ENCODE results near the gene OSBPL10. TPM values are rescaled to one million over a fixed set of nuclear protein-coding genes. Genes with fewer than 3 reads are reported as not detected.
"Not testable (repeated sequence)": the region's sequence is repeated elsewhere in the genome, so short reads cannot be mapped to it uniquely, and the experiment has no call there.

The OSBPL10 gene
- total and polyA plus RNA-seq, 2 donors (not counting 1 experiment from before 2014, with no cell fraction given): 88.5 to 310 TPM

GRCh38 chr3:31692751-31693150 lies 288.3 kb downstream of the OSBPL10 start:
- Histone ChIP-seq H3K4me2 (replicated peaks; ENCODE audit: low read depth, low read length, poor library complexity, severe bottlenecking) (no peak overlapping the region), H3K4me3 (ENCODE audit: control extremely low read depth in 1 of 5, extremely low read depth in 1 of 5, insufficient read depth in 1 of 5, low read depth in 2 of 5, low read length in 4 of 5) (no peak overlapping the region), H3K4me1 (ENCODE audit: control insufficient read depth in 2 of 2, insufficient read depth in 2 of 2, low read length in 2 of 2) (no peaks in the 10 kb centered on the region), H3K27me3 (replicated peaks in 1 of 4; ENCODE audit: control extremely low read depth in 1 of 4, control insufficient read depth in 3 of 4, insufficient read depth in 4 of 4, low read length in 3 of 4) (no peaks in the 10 kb centered on the region), H2AFZ (ENCODE audit: insufficient read depth, low read depth, low read length, poor library complexity, severe bottlenecking) (no peak overlapping the region), H3K27ac (ENCODE audit: low read length in 2 of 2) (no peak overlapping the region), H4K20me1 (ENCODE audit: control insufficient read depth, insufficient read depth, low read length, poor library complexity, severe bottlenecking) (peaks cover 32% of the 10 kb centered on the region), H3K9me3 (ENCODE audit: control extremely low read depth in 1 of 3, control insufficient read depth in 2 of 3, insufficient read depth in 1 of 3, low read length in 2 of 3) (peaks cover 0 to 4% (median 0%) of the 10 kb centered on the region in 3 donors), H3K79me2 (ENCODE audit: control insufficient read depth, insufficient read depth, low read length) (peaks cover 8% of the 10 kb centered on the region), H3K36me3 (replicated peaks in 1 of 2; ENCODE audit: control extremely low read depth in 1 of 2, control insufficient read depth in 1 of 2, extremely low read depth in 1 of 2, insufficient read depth in 2 of 2, low read length in 1 of 2) (peaks cover 0 to 48% of the 10 kb centered on the region in 2 experiments), H3K9ac (ENCODE audit: low read length) (no peak overlapping the region)
- WGBS (ENCODE audit: insufficient coverage): 80% methylated on average over 2 of the region's 5 CpGs
- intact Hi-C loops (cut with micrococcal nuclease): no loop called here
- Mint-ChIP-seq H3K27ac (peak overlapping the region; percentile 47), H3K9me3 (ENCODE audit: insufficient read depth) (no peaks in the 10 kb centered on the region), H3K27me3 (no peaks in the 10 kb centered on the region), H3K4me3 (no peak overlapping the region), H3K4me1 (peaks cover 3% of the 10 kb centered on the region)
- TF ChIP-seq CTCF (IDR thresholded peaks at IDR 0.05): no peak
- TF ChIP-seq EZH2 (IDR thresholded peaks at IDR 0.05; ENCODE audit: borderline replicate concordance, insufficient read depth, low read depth, low read length, poor library complexity, severe bottlenecking): no peak
- DNase-seq: no peak
- ATAC-seq (ENCODE audit: low read depth): no peak
- ChIA-PET CTCF (interaction anchor here (1.4 to 1.5 kb wide), 2 partner anchors 11 to 344 kb away, joined by 3 read pairs; no protein-coding TSS in a partner anchor), POLR2A (no interaction called here)

GRCh38 chr3:31690771-31691170 lies 290.3 kb downstream of the OSBPL10 start:
- H4K20me1 ChIP-seq (ENCODE audit: control insufficient read depth, insufficient read depth, low read length, poor library complexity, severe bottlenecking): peaks cover 19% of the 10 kb centered on the region
- no peak for ATAC-seq (ENCODE audit: low read depth)
- no peaks in the 10 kb centered on the region for H3K4me1 ChIP-seq (ENCODE audit: control insufficient read depth in 2 of 2, insufficient read depth in 2 of 2, low read length in 2 of 2)
- no peak overlapping the region for H2AFZ ChIP-seq (ENCODE audit: insufficient read depth, low read depth, low read length, poor library complexity, severe bottlenecking)
- Mint-ChIP-seq H3K9me3 (ENCODE audit: insufficient read depth) (no peaks in the 10 kb centered on the region), H3K27me3 (no peaks in the 10 kb centered on the region), H3K27ac (no peak overlapping the region), H3K4me3 (no peak overlapping the region), H3K4me1 (peaks cover 3% of the 10 kb centered on the region)
- no peak overlapping the region for H3K4me3 ChIP-seq (ENCODE audit: control extremely low read depth in 1 of 5, extremely low read depth in 1 of 5, insufficient read depth in 1 of 5, low read depth in 2 of 5, low read length in 4 of 5)
- peaks cover 3% of the 10 kb centered on the region for H3K79me2 ChIP-seq (ENCODE audit: control insufficient read depth, insufficient read depth, low read length)
- H3K9me3 ChIP-seq (ENCODE audit: control extremely low read depth in 1 of 3, control insufficient read depth in 2 of 3, insufficient read depth in 1 of 3, low read length in 2 of 3): peaks cover 0 to 4% (median 0%) of the 10 kb centered on the region in 3 donors
- no peak overlapping the region for H3K27ac ChIP-seq (ENCODE audit: low read length in 2 of 2)
- peaks cover 0 to 53% of the 10 kb centered on the region in 2 experiments for H3K36me3 ChIP-seq (replicated peaks in 1 of 2; ENCODE audit: control extremely low read depth in 1 of 2, control insufficient read depth in 1 of 2, extremely low read depth in 1 of 2, insufficient read depth in 2 of 2, low read length in 1 of 2)
- POLR2A ChIA-PET: no interaction called here
- intact Hi-C loops (cut with micrococcal nuclease): no loop called here
- no peak for DNase-seq
- H3K27me3 ChIP-seq (replicated peaks in 1 of 4; ENCODE audit: control extremely low read depth in 1 of 4, control insufficient read depth in 3 of 4, insufficient read depth in 4 of 4, low read length in 3 of 4): no peaks in the 10 kb centered on the region
- WGBS (ENCODE audit: insufficient coverage): 100% methylated on average over 1 of the region's 3 CpGs
- TF ChIP-seq CTCF (IDR thresholded peaks at IDR 0.05) (no peak), EZH2 (IDR thresholded peaks at IDR 0.05; ENCODE audit: borderline replicate concordance, insufficient read depth, low read depth, low read length, poor library complexity, severe bottlenecking) (no peak)
- H3K9ac ChIP-seq (ENCODE audit: low read length): no peak overlapping the region
- H3K4me2 ChIP-seq (replicated peaks; ENCODE audit: low read depth, low read length, poor library complexity, severe bottlenecking): no peak overlapping the region
- CTCF ChIA-PET: no interaction called here

GRCh38 chr3:31689523-31689922 lies 291.5 kb downstream of the OSBPL10 start:
- CTCF ChIA-PET; H3K27ac Mint-ChIP-seq; ATAC-seq (ENCODE audit: low read depth); POLR2A ChIA-PET; H3K27me3 ChIP-seq (replicated peaks in 1 of 4; ENCODE audit: control extremely low read depth in 1 of 4, control insufficient read depth in 3 of 4, insufficient read depth in 4 of 4, low read length in 3 of 4); H3K4me3 Mint-ChIP-seq; intact Hi-C loops (cut with micrococcal nuclease); DNase-seq; H3K4me1 ChIP-seq (ENCODE audit: control insufficient read depth in 2 of 2, insufficient read depth in 2 of 2, low read length in 2 of 2); H3K9me3 ChIP-seq (ENCODE audit: control extremely low read depth in 1 of 3, control insufficient read depth in 2 of 3, insufficient read depth in 1 of 3, low read length in 2 of 3); H3K27me3 Mint-ChIP-seq; H3K27ac ChIP-seq (ENCODE audit: low read length in 2 of 2); H3K4me1 Mint-ChIP-seq; H3K9me3 Mint-ChIP-seq (ENCODE audit: insufficient read depth); H3K4me3 ChIP-seq (ENCODE audit: control extremely low read depth in 1 of 5, extremely low read depth in 1 of 5, insufficient read depth in 1 of 5, low read depth in 2 of 5, low read length in 4 of 5); H3K9ac ChIP-seq (ENCODE audit: low read length); H3K79me2 ChIP-seq (ENCODE audit: control insufficient read depth, insufficient read depth, low read length); H3K4me2 ChIP-seq (replicated peaks; ENCODE audit: low read depth, low read length, poor library complexity, severe bottlenecking); H2AFZ ChIP-seq (ENCODE audit: insufficient read depth, low read depth, low read length, poor library complexity, severe bottlenecking): not testable (repeated sequence)
- no CpG with 5 or more reads among the region's 4 CpGs for WGBS (ENCODE audit: insufficient coverage)
- H4K20me1 ChIP-seq (ENCODE audit: control insufficient read depth, insufficient read depth, low read length, poor library complexity, severe bottlenecking): peaks cover 26% of the 10 kb centered on the region
- H3K36me3 ChIP-seq (replicated peaks in 1 of 2; ENCODE audit: control extremely low read depth in 1 of 2, control insufficient read depth in 1 of 2, extremely low read depth in 1 of 2, insufficient read depth in 2 of 2, low read length in 1 of 2): peaks cover 0 to 54% of the 10 kb centered on the region in 2 experiments

All from B cell (primary cell).